EL (cell line): Measurements from ENCODE around the gene SPDEF.

Experiments
- DNase-seq: peaks from one replicate; pipeline ENCODE4 v3.0.0-alpha.2; 2016

Gene SPDEF

GRCh38 chr6:34583461-34583860 lies 27.3 kb upstream of the SPDEF start:
- DNase-seq: no peak

DNA sequence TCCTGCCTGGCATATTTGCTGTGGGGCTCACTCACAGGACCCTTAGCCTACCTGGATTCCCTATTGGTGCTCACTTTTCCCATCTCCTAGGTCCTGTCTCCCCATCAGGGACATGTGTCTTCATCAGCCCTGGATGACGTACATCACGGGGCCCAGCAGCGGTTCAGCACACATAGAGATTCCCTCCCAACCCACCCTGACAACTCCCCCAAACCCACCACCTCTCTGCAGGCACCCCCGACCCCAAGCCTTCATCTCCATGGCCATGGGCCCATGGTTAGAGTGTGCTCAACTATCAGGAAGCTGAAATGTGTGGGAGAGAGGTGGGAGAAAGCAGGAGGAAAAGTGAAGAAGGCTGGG lies 25.4 kb upstream of the SPDEF start:
- no peak for DNase-seq

DNA sequence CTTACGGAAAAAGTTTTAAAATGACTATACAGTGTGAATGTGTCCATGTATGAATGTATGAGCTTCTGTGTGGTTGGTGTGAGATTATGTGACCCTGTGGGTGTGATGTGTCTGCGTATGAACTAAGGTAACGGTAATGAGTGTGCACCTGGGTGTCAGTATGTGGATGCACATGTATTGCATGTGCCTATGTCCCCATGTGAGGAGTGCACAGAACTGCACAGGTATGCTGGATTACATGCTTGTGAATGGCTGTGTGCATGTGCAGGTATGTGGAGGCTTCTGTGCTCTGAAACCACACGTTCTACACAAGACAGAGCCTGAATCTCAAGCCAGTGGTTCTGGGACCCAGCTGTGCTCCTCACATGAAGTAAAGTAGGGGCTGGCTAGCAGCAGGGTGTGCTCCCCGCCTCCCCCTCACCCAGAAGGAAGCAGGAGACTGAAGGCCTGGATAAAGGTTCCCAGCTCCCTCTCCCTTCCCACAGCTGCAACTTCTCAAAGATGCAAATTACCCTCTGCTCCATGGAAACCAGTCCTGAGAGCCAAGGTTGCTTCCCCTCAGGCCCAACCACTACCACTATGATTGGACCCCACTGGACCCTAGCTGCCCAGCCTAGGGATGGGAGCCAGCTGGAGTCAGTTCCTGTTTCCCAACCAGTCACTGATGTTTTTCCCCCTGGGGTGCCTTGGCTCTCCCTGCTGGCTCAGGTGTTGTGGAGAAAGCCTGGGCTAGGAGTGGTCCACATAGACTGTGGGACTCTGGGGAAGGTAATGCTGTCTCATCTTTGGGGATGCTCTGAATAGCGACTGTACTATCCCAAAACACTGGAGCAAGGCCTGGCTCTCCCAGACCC lies 24.8 kb upstream of the SPDEF start:
- no peak for DNase-seq

GRCh38 chr6:34578445-34579262 lies 22.5 kb upstream of the SPDEF start:
- DNase-seq: no peak

GRCh38 chr6:34576286-34576955 lies 20.3 kb upstream of the SPDEF start:
- no peak for DNase-seq

DNA sequence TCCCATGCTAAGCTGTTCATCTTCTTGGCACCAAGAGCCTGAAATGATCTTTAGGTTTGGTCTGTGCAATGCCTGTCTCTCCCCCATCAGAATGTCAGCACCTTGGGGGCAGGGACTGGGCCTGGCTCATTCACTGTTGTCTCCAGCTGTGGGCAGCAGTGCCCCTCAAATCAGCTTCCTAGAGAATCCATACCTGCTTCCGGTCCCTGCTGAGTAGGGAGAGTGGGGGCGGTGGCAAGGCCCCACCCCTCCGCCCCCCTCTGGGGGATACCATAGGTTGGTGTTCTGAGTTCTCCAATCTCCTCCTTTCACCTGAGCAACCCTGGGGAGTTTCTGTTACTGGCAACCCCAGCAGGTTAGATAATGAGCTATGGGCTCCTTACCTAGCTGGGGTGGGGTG lies 19.2 kb upstream of the SPDEF start:
- DNase-seq: no peak

GRCh38 chr6:34574647-34575293 lies 18.6 kb upstream of the SPDEF start:
- DNase-seq: no peak

GRCh38 chr6:34573567-34574183 lies 17.5 kb upstream of the SPDEF start:
- DNase-seq: no peak

GRCh38 chr6:34572585-34572984 lies 16.5 kb upstream of the SPDEF start:
- DNase-seq: no peak

DNA sequence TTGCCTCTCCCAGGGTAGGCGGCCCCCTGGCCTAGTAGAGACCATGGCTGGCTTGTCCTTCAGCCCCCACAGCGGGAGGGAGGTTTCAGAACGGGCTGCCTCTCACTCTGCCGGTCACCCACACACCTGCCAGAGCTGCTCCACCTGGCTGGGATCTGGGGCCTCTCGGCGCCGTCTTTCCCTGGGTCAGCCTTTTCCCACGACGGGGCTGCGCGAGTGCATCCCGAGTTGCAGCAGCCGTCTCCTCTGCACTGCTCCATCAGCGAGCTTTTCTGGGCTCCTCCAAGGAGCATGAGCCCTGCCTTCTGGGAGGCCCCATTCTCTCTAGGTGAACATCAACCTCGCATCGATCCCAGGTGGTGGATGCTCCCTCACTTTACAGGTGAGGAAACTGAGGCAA lies 15.9 kb upstream of the SPDEF start:
- DNase-seq: no peak

GRCh38 chr6:34571388-34571787 lies 15.3 kb upstream of the SPDEF start:
- DNase-seq: no peak

DNA sequence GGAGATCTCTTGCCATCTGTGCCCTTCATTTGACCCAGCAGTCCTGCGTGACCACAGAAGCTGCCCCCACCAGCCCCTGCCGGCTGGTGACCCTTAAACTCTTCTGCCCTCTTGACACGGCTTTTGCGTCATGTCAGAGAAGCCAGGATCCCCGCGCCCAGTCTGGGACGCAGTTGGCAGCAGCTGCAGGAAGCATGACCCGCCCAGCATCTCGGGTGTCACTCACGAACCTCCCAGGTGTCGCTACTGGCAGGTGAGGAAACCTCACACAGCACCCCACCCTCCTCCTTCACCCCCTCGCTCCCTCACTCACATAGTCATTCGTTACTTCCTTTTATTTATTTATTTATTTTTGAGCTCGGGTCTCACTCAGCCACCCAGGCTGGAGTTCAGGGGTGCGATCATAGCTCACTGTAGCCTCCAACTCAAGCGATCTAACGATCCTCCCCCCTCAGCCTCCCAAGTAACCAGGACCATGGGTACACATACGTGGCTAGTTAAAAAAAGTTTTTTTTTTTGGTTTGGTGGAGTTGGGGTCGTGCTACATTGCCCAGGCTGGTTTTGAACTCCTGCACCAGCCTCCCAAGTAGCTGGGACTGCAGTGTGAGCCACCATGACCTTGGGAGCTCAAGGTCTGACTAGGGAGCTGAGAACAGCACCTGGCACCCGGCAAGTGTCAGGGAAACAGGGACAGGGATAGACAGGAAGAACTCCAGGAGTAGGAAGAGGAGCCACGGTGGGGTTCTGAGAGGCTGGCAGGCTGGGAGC lies 14.1 kb upstream of the SPDEF start:
- no peak for DNase-seq

GRCh38 chr6:34569361-34569973 lies 13.3 kb upstream of the SPDEF start:
- no peak for DNase-seq

DNA sequence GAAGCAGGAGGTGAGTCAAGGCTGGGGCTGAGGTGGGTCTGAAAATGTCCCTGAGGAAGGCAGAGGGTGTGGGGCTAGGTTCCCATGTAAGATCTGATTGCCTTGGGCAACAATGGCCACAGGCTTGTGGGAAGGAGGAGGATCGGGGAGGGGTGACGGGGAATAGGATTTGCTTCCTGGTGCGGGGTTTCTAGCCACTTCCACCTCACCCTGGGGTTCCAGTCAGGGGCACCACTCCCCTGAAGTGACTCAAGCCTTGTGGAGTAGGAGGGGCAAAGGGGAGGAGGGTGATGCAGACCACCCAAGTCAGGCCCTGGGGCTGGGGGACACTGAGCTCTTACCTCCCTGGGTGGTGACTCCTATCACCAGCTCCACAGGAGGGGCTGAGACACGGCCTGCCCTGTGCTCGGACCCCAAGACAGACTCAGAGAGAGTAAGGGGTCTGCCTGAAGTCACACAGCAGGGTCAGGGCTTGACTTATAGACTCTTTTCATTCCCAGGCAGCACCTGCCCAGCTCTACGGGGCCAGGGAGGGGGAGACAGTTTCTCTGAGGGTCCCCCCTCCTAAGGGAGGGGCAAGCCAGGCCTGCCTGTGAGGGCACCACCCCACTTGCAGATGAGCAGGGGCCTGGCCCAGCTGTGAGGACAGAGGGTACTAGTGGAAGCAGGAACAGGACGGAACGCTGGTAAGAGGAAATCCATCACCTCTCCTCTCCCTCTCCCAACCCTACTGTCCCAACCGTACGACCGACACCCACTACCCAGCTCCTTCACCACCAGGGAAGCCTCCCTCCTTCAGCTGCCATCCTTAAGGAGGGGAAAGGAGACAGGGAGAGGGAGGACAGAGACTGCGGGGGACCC lies 12.4 kb upstream of the SPDEF start:
- no peak for DNase-seq

DNA sequence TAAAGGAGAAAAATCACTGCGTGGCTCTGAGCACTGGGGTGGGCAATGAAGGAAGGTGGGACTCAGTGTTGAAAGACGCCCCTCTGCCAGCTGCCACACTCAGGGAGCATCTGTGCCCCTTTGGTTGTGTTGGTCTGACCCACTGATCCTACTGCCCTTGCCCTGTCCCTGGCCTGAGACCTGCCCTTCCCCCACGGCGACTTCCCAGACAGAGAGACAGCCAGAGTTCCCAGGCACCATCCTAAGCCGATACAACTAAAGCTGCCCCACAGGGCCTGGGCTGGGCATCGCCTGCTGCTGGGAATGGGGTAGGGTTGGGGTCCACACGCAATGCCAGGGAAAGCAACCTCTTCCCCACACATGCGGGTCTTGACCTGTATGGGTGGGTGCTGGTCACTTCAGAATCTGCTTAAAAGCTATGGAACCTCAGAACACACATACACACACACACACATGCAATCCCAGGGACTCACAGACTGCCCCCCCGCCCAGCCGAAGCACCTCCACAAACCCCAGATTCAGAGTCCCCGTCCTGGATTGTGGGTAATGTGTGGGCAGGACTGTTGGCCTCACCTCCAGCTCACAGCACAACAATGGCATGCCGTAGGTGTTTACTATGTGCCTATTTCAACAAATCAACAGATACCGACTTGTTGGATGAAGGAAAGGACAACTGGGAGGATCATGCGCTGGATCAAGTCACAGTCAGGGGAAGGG lies 10.9 kb upstream of the SPDEF start:
- no peak for DNase-seq

- DNase-seq: no peak
Measured at GRCh38 chr6:34565722-34566137, 9.6 kb upstream of the SPDEF start.

DNA sequence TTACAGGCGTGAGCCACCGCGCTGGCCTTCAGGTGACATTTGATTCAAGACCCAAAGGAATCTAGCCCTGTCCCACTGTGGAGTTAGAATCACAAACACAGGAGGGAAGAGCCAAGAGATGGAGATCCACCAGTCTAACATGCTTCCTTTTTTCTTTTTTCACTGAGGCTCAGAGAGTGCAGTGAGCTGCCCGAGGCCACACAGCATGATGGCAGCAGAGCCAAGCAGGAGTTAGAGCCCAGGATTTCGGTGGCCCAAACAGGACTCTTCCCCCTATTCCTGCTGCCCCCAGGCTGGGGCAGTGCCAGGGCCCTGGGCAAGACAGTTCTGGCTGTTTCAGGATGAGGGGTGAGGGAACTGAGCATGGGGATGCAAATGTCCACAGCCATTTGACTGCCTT lies 8.1 kb upstream of the SPDEF start:
- no peak for DNase-seq

DNA sequence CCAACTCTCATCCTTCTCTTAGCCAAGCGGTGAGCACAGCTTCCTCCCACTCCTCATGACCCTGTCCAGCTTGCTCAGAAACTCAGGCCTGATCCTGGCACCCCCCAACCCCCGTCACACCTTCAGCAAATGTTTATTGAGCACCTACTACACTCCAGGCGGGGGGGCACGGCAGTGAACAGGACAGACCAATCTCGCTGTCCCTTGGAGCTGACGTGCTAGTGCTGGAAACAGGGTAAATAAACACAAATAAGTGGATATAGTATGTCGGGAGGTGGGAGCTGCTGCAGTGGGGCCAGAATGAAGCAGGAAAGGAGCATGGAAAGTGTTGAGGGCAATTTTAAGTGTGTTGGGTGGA lies 7.4 kb upstream of the SPDEF start:
- no peak for DNase-seq

DNA sequence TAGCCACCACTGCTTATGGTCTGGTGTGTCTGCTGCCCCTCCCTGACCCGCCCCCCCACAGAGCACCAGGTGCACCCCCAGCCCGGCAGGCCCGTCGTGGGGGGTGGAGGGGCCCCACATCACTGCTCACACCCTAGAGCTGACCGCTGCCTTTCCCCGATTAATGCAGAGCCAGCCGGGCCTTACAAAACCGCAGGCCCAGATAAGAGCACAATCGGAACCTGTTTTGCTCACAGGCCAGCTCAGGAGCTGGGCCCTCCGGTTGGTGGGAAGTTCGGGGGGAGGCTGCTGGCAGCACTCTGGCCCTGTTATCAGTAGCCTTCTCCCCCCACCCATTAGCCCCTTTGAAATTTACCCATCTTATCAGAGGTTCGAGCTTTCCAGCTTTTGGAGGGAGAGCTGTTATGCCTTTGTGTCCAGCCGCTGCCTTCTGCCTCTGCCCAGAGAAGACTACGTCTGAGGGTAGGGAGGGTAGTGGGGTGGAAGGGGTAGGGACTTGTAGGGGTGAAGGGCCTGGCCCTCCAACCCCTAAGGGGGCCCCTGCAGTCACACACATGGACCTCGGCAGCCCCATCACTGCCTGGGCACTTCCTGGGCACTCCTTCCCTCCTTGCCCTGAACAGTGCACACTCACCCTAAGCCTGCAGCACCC lies 6.9 kb upstream of the SPDEF start:
- no peak for DNase-seq
